Heart right ventricle (tissue), 16 donors: ENCODE data around the gene TEX51. TPM values are rescaled to one million over a fixed set of nuclear protein-coding genes. Genes with fewer than 3 reads are reported as not detected.

Experiments
- ATAC-seq, 8 donors: fragments of 200-7000 bp; cut with Tn5 transposase; one replicate each; pipeline ENCODE4 v1.9.1; 2020; ENCODE audit warnings: mild to moderate bottlenecking in 8 of 8, moderate library complexity in 8 of 8, moderate number of reproducible peaks in 1 of 8
- DNase-seq, 2 donors: peaks; one replicate each; pipeline ENCODE4 v3.0.0-alpha.2; 2020
- H3K27ac ChIP-seq, 10 donors: fragments of 200-600 bp; sonication (generic) in 2 of 10; one replicate each; pipeline versions ENCODE4 v1.5.0 to v1.8.0; 2020 to 2022; ENCODE audit warnings: mild to moderate bottlenecking in 3 of 10
- H3K27me3 ChIP-seq, 7 donors: fragments of 200-600 bp; one replicate each; pipeline ENCODE4 v1.8.0; 2021 to 2022; ENCODE audit warnings: mild to moderate bottlenecking in 2 of 7
- H3K36me3 ChIP-seq, 9 donors: fragments of 200-600 bp; sonication (generic) in 1 of 9; one replicate each; pipeline versions ENCODE4 v1.5.0 to v1.8.0; 2020 to 2022; ENCODE audit warnings: mild to moderate bottlenecking in 2 of 9
- H3K4me1 ChIP-seq, 9 donors: fragments of 200-600 bp; sonication (generic) in 1 of 9; one replicate each; pipeline versions ENCODE4 v1.5.0 to v1.8.0; 2020 to 2022; ENCODE audit warnings: mild to moderate bottlenecking in 4 of 9
- H3K4me3 ChIP-seq, 10 donors: fragments of 200-600 bp; sonication (generic) in 2 of 10; one replicate each; pipeline versions ENCODE4 v1.5.0 to v1.8.0; 2020 to 2022; ENCODE audit warnings: mild to moderate bottlenecking in 7 of 10, moderate library complexity in 2 of 10
- H3K9me3 ChIP-seq, 11 donors: fragments of 200-600 bp in 10 of 11; sonication (generic) in 2 of 11; one replicate each; pipeline versions ENCODE4 v1.5.0 to v1.8.0; 2013 to 2022; ENCODE audit warnings: mild to moderate bottlenecking in 2 of 11, control low read depth in 1 of 11, moderate library complexity in 1 of 11
- CTCF ChIP-seq, 9 donors: fragments of 200-600 bp; sonication (generic) in 2 of 9; IDR thresholded peaks; one replicate each; pipeline versions ENCODE4 v1.5.0 to v1.8.0; 2021 to 2022; ENCODE audit warnings: antibody characterized with exemption in 9 of 9, mild to moderate bottlenecking in 5 of 9, moderate library complexity in 1 of 9
- WGBS, 2 donors: extraction: QIAGEN DNeasy Blood & Tissue Kit; methylation state at CpG; one replicate each; pipeline ENCODE4 v1.1.7; 2013; ENCODE audit warnings: inconsistent platforms in 1 of 2; 5-methylcytosine and 5-hydroxymethylcytosine counted together
- intact Hi-C, 10 donors: fragments of 100-400 bp; cut with DNase I; formaldehyde crosslinking; loops; one replicate each; pipeline versions ENCODE4 v1.11.1 to v1.14.2; 2022
- polyA plus RNA-seq, 2 donors: library from polyadenylated mRNA; stranded (reverse); fragments of 200-250 nt; gene quantifications; one replicate each; pipeline ENCODE4 v1.2.3, GENCODE V29; 2013
- total RNA-seq, 10 donors: library from RNA; stranded (reverse); fragmentation: NEBNext Ultra II Directional in 3 of 10; extraction: Animal tissue kit (Norgen Biotek cat#: 25700) in 3 of 10; gene quantifications; one replicate each; pipeline versions ENCODE4 v1.2.1 to v1.2.4, GENCODE V29; 2021 to 2023
- donor health status: Arrhythmogenic right ventricular cardiomyopathy.
- donor health status: ischemic (EF 13 %, LVEDD 7.1; RV severe dilation, severe dysfunction).
- donor health status: healthy with polysubstance abuse.
- donor health status: DM: no; HTN: yes; CAD: no.
- donor health status: DM: no; HTN: no; CAD: no.
- donor health status: ischemic (EF 25% LVEDD 6.9; RV normal size, moderate dysfunction).
- donor health status: ischemic (EF 25% LVEDD 5.7; RV mildly dilated, moderate dysfunction).
- donor health status: healthy.
- donor health status: DM: yes; HTN: yes; CAD: no.
- donor health status: Ischemic cardiomyopathy.
- donor health status: ischemic (EF 35%, LVEDD 5.7; RV mildly dilated, moderate dysfunction).
- donor health status: nonischemic (EF 11% LVEDD 7.7; RV severe dilation, severe dysfunction).
- donor health status: DM: yes; HTN: yes; CAD: no.
- donor health status: PGD.
- donor health status: ischemic (EF 29% LVEDD 5.4; RV normal size, mild dysfunction).
- donor health status: nonischemic (EF 23%, LVEDD 6.1; RV moderate dilation, normal function).

The TEX51 gene
- total and polyA plus RNA-seq, 12 donors: not detected

GRCh38 chr2:126933711-126934091 lies 35.0 kb downstream of the TEX51 start:
- intact Hi-C loops: no loop called here
- WGBS, 2 donors: 64 to 67% methylated on average over 4 of the region's 4 CpGs
- Histone ChIP-seq H3K9me3 (peaks cover 0 to 17% (median 3%) of the 10 kb centered on the region in 11 donors), H3K4me1 (no peaks in the 10 kb centered on the region), H3K36me3 (no peaks in the 10 kb centered on the region), H3K27ac (no peak overlapping the region), H3K27me3 (peaks cover 0 to 29% (median 11%) of the 10 kb centered on the region in 7 donors), H3K4me3 (no peak overlapping the region)
- no peak for TF ChIP-seq CTCF (IDR thresholded peaks at IDR 0.05)
- no peak for DNase-seq
- ATAC-seq: no peak

GRCh38 chr2:126934809-126935208 lies 36.1 kb downstream of the TEX51 start:
- TF ChIP-seq CTCF (IDR thresholded peaks at IDR 0.05): no peak
- Histone ChIP-seq H3K27ac (no peak overlapping the region), H3K27me3 (peaks cover 0 to 36% (median 11%) of the 10 kb centered on the region in 7 donors), H3K4me3 (no peak overlapping the region), H3K9me3 (peaks cover 0 to 11% (median 0%) of the 10 kb centered on the region in 11 donors), H3K4me1 (no peaks in the 10 kb centered on the region), H3K36me3 (no peaks in the 10 kb centered on the region)
- ATAC-seq: no peak
- DNase-seq: no peak
- intact Hi-C loops: no loop called here
- WGBS, 2 donors: 65 to 69% methylated on average over 6 of the region's 6 CpGs

GRCh38 chr2:126935774-126936173 lies 37.1 kb downstream of the TEX51 start:
- no peak for ATAC-seq
- Histone ChIP-seq H3K4me3 (no peak overlapping the region), H3K27me3 (peaks cover 0 to 36% (median 11%) of the 10 kb centered on the region in 7 donors), H3K36me3 (no peaks in the 10 kb centered on the region), H3K4me1 (no peaks in the 10 kb centered on the region), H3K27ac (no peak overlapping the region), H3K9me3 (peaks cover 0 to 5% (median 0%) of the 10 kb centered on the region in 11 donors)
- 81 to 82% methylated on average over 5 of the region's 5 CpGs for WGBS, 2 donors
- DNase-seq: no peak
- TF ChIP-seq CTCF (IDR thresholded peaks at IDR 0.05): no peak
- intact Hi-C loops: no loop called here

DNA sequence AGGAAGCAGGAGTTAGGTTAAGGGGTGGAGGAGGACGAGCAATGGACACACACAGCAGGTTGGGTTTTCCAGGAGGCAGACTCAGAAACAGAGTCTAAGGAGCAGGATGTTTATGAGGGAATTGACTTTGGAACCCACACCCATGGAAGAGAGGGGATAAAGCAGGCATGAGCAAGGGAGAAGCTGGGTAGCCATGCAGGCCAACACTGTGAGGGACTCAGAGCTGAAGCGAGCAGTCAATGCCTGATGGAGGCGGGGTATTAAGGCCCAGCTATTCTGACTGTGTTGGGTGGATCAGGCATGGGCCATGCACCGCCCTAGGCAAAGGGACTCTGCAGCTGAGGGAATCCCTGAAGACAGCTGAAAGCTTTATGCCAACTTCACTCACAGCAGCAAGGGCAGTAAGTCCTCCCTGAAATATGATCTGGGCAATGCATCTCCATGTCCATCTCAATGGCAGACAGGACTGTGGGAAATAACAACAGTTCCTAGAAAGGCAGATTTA lies 37.6 kb downstream of the TEX51 start:
- DNase-seq (no peak), ATAC-seq (no peak)
- intact Hi-C loops: no loop called here
- Histone ChIP-seq H3K36me3 (no peaks in the 10 kb centered on the region), H3K4me3 (no peak overlapping the region), H3K9me3 (peaks cover 0 to 5% (median 0%) of the 10 kb centered on the region in 11 donors), H3K4me1 (no peaks in the 10 kb centered on the region), H3K27ac (no peak overlapping the region), H3K27me3 (peaks cover 0 to 41% (median 11%) of the 10 kb centered on the region in 7 donors)
- TF ChIP-seq CTCF (IDR thresholded peaks at IDR 0.05): no peak
- 80 to 97% methylated on average over 4 of the region's 4 CpGs for WGBS, 2 donors
